HFFc6 (cell line): ENCODE data around the gene OPCML. TPM values are rescaled to one million over a fixed set of nuclear protein-coding genes. Genes with fewer than 3 reads are reported as not detected.

ENCODE experiments used
- DNase-seq: peaks from one replicate; pipeline ENCODE4 v3.0.0-alpha.2; 2018
- H3K27ac Mint-ChIP-seq: 2 replicates; pipeline ENCODE4 v1.8.0; 2020; ENCODE audit warnings: mild to moderate bottlenecking, mixed read lengths
- H3K27me3 Mint-ChIP-seq: 2 replicates; pipeline ENCODE4 v1.8.0; 2021; ENCODE audit warnings: mild to moderate bottlenecking, moderate library complexity, mixed read lengths; ENCODE audit not compliant: insufficient read depth
- H3K36me3 Mint-ChIP-seq: 2 replicates; pipeline ENCODE4 v1.8.0; 2021; ENCODE audit warnings: low read depth, mixed read lengths
- H3K4me1 Mint-ChIP-seq: 2 replicates; pipeline ENCODE4 v1.8.0; 2020; ENCODE audit warnings: low read depth, mixed read lengths
- H3K4me3 Mint-ChIP-seq: 2 replicates; pipeline ENCODE4 v1.8.0; 2020; ENCODE audit warnings: mild to moderate bottlenecking, moderate library complexity, mixed read lengths
- H3K9me3 Mint-ChIP-seq: 2 replicates; pipeline ENCODE4 v1.8.0; 2020; ENCODE audit warnings: mild to moderate bottlenecking, mixed read lengths
- CTCF ChIP-seq: fragments of 200-600 bp; sonication (generic); IDR thresholded peaks from 2 replicates; pipeline ENCODE4 v1.5.0; 2021; ENCODE audit warnings: antibody characterized with exemption, mild to moderate bottlenecking
- total RNA-seq, 6 experiments: library from RNA; stranded (reverse); fragmentation: NEBNext Ultra II Directional; extraction: Animal tissue kit (Norgen Biotek cat#: 25700); gene quantifications; 2 replicates in 1 of 6; 3 replicates in 5 of 6; pipeline ENCODE4 v1.2.3, GENCODE V29; 2021

Gene OPCML
- total RNA-seq, 6 experiments from 2014 or later, result 0.11 to 1.7 (median 0.33) TPM

GRCh38 chr11:133573081-133573480 lies 40.8 kb upstream of the OPCML start:
- DNase-seq, result no peak
- peaks cover 52% of the 10 kb centered on the region for H3K9me3 Mint-ChIP-seq
- H3K4me3 Mint-ChIP-seq, result no peak overlapping the region
- TF ChIP-seq CTCF, result no peak
- no peaks in the 10 kb centered on the region for H3K4me1 Mint-ChIP-seq
- peaks cover 12% of the 10 kb centered on the region; the same call in 1 of the 2 replicates for H3K36me3 Mint-ChIP-seq
- no peak overlapping the region for H3K27ac Mint-ChIP-seq
- H3K27me3 Mint-ChIP-seq, result no peaks in the 10 kb centered on the region

GRCh38 chr11:133570376-133570775 lies 38.1 kb upstream of the OPCML start:
- 0 out of 2 replicates have a peak, but pooled peaks cover under 1% of the 10 kb centered on the region for H3K36me3 Mint-ChIP-seq
- no peak overlapping the region for H3K27ac Mint-ChIP-seq
- H3K4me1 Mint-ChIP-seq, result no peaks in the 10 kb centered on the region
- no peak overlapping the region for H3K4me3 Mint-ChIP-seq
- peaks cover 52% of the 10 kb centered on the region for H3K9me3 Mint-ChIP-seq
- TF ChIP-seq CTCF, result no peak
- no peak for DNase-seq
- no peaks in the 10 kb centered on the region for H3K27me3 Mint-ChIP-seq

GRCh38 chr11:133563505-133564025 lies 31.3 kb upstream of the OPCML start:
- H3K36me3 Mint-ChIP-seq, result no peaks in the 10 kb centered on the region
- H3K4me1 Mint-ChIP-seq, result no peaks in the 10 kb centered on the region
- DNase-seq, result no peak
- TF ChIP-seq CTCF, result no peak
- no peaks in the 10 kb centered on the region for H3K27me3 Mint-ChIP-seq
- no peak overlapping the region for H3K4me3 Mint-ChIP-seq
- no peak overlapping the region for H3K27ac Mint-ChIP-seq
- peaks cover 47% of the 10 kb centered on the region for H3K9me3 Mint-ChIP-seq

- H3K4me3 Mint-ChIP-seq, result no peak overlapping the region
- TF ChIP-seq CTCF, result no peak
Measured at GRCh38 chr11:133560472-133560855, 28.2 kb upstream of the OPCML start.

GRCh38 chr11:133559833-133560471 lies 27.7 kb upstream of the OPCML start:
- Mint-ChIP-seq H3K4me3 (no peak overlapping the region), H3K4me1 (no peaks in the 10 kb centered on the region), H3K36me3 (no peaks in the 10 kb centered on the region), H3K27me3 (no peaks in the 10 kb centered on the region), H3K27ac (no peak overlapping the region), H3K9me3 (peaks cover 53% of the 10 kb centered on the region)
- no peak for TF ChIP-seq CTCF
- no peak for DNase-seq

More at GRCh38 chr11:133560472-133560855, 28.2 kb upstream of the OPCML start:
- no peak for DNase-seq
- Mint-ChIP-seq H3K9me3 (peaks cover 53% of the 10 kb centered on the region), H3K36me3 (no peaks in the 10 kb centered on the region), H3K4me1 (no peaks in the 10 kb centered on the region), H3K27me3 (no peaks in the 10 kb centered on the region), H3K27ac (no peak overlapping the region)
